Suprapubic skin (tissue), 4 donors: ENCODE results near the gene ARHGAP25. TPM values are rescaled to one million over a fixed set of nuclear protein-coding genes. Genes with fewer than 3 reads are reported as not detected.
A peak's percentile ranks its signal among the peaks of the same experiment; 100 is the strongest.

Experiments
- DNase-seq, 2 donors: peaks; one replicate each; pipeline ENCODE4 v3.0.0-alpha.2; 2019; ENCODE audit warnings: low spot score in 2 of 2
- H3K27ac ChIP-seq: fragments of 200-600 bp; sonication (generic); one replicate; pipeline ENCODE4 v1.5.1; 2019
- H3K27me3 ChIP-seq: fragments of 200-600 bp; sonication (generic); one replicate; pipeline ENCODE4 v1.5.1; 2019
- H3K36me3 ChIP-seq: fragments of 200-600 bp; sonication (generic); one replicate; pipeline ENCODE4 v1.5.1; 2019
- H3K4me1 ChIP-seq: fragments of 200-600 bp; sonication (generic); one replicate; pipeline ENCODE4 v1.5.1; 2019
- H3K4me3 ChIP-seq: fragments of 200-600 bp; sonication (generic); one replicate; pipeline ENCODE4 v1.5.1; 2019; ENCODE audit warnings: mild to moderate bottlenecking
- H3K9me3 ChIP-seq: fragments of 200-600 bp; sonication (generic); one replicate; pipeline ENCODE4 v1.5.1; 2019
- CTCF ChIP-seq, 2 donors: fragments of 200-600 bp in 1 of 2; fragments of 450-650 bp in 1 of 2; sonication (generic) in 1 of 2; IDR thresholded peaks; one replicate each; pipeline ENCODE4 v1.5.1; 2016 to 2019; ENCODE audit warnings: antibody characterized with exemption in 2 of 2, mild to moderate bottlenecking in 1 of 2, moderate library complexity in 1 of 2
- EP300 ChIP-seq: sonication (generic); formaldehyde crosslinking; IDR thresholded peaks from one replicate; pipeline ENCODE4 v1.6.1; 2017; ENCODE audit warnings: antibody characterized with exemption
- POLR2A ChIP-seq, 2 donors: fragments of 450-650 bp; IDR thresholded peaks; one replicate each; pipeline ENCODE4 v1.6.1; 2017; ENCODE audit warnings: antibody characterized with exemption in 2 of 2, mild to moderate bottlenecking in 2 of 2, moderate library complexity in 2 of 2
- POLR2AphosphoS5 ChIP-seq, 3 donors: sonication (generic); formaldehyde crosslinking; IDR thresholded peaks; one replicate each; pipeline ENCODE4 v1.6.1; 2017; ENCODE audit warnings: antibody characterized with exemption in 3 of 3
- WGBS: methylation state at CpG from one replicate; pipeline ENCODE4 v1.1.5; 2018; 5-methylcytosine and 5-hydroxymethylcytosine counted together
- total RNA-seq, 4 donors: library from RNA; depleted of rRNA; stranded (reverse); fragments of >200 nt; gene quantifications; one replicate each; pipeline ENCODE4 v1.1.0, GENCODE V29; 2016

ARHGAP25 gene
- total RNA-seq, 4 donors from 2014 or later: 2.0 to 10.9 (median 6.1) TPM

GRCh38 chr2:68776124-68776523, 41.5 kb downstream of the ARHGAP25 start:
- peak overlapping the region; percentile 6 for H3K4me3 ChIP-seq
- peaks cover 6% of the 10 kb centered on the region for H3K4me1 ChIP-seq
- H3K36me3 ChIP-seq: no peaks in the 10 kb centered on the region
- DNase-seq: no peak
- H3K27ac ChIP-seq: no peak overlapping the region
- WGBS: 67% methylated on average over 2 of the region's 2 CpGs
- no peaks in the 10 kb centered on the region for H3K27me3 ChIP-seq
- H3K9me3 ChIP-seq: no peaks in the 10 kb centered on the region
- TF ChIP-seq POLR2A (IDR thresholded peaks at IDR 0.05): no peak
- no peak for TF ChIP-seq EP300
- no peak for TF ChIP-seq CTCF (IDR thresholded peaks at IDR 0.05)
- TF ChIP-seq POLR2AphosphoS5 (IDR thresholded peaks at IDR 0.05): no peak

- Histone ChIP-seq H3K27ac (no peak overlapping the region), H3K27me3 (no peaks in the 10 kb centered on the region), H3K9me3 (no peaks in the 10 kb centered on the region), H3K36me3 (no peaks in the 10 kb centered on the region), H3K4me1 (no peaks in the 10 kb centered on the region), H3K4me3 (no peak overlapping the region)
- TF ChIP-seq POLR2AphosphoS5 (IDR thresholded peaks at IDR 0.05) (no peak), POLR2A (IDR thresholded peaks at IDR 0.05) (no peak), CTCF (IDR thresholded peaks at IDR 0.05) (no peak), EP300 (no peak)
- no peak for DNase-seq
These were observed 45.0 kb downstream of the ARHGAP25 start for GRCh38 chr2:68779595-68779994.

GRCh38 chr2:68784188-68784587, 49.6 kb downstream of the ARHGAP25 start:
- 79% methylated on average over 2 of the region's 2 CpGs for WGBS
- Histone ChIP-seq H3K4me1 (peaks cover 4% of the 10 kb centered on the region), H3K36me3 (no peaks in the 10 kb centered on the region), H3K9me3 (no peaks in the 10 kb centered on the region), H3K27me3 (no peaks in the 10 kb centered on the region), H3K27ac (no peak overlapping the region), H3K4me3 (no peak overlapping the region)
- no peak for DNase-seq
- TF ChIP-seq POLR2A (IDR thresholded peaks at IDR 0.05) (no peak), CTCF (IDR thresholded peaks at IDR 0.05) (no peak), EP300 (no peak)

GRCh38 chr2:68784915-68785314, 50.3 kb downstream of the ARHGAP25 start:
- WGBS: 58% methylated on average over 1 of the region's 1 CpG
- no peak for DNase-seq
- Histone ChIP-seq H3K27ac (no peak overlapping the region), H3K27me3 (no peaks in the 10 kb centered on the region), H3K4me1 (peaks cover 4% of the 10 kb centered on the region), H3K36me3 (no peaks in the 10 kb centered on the region), H3K9me3 (no peaks in the 10 kb centered on the region), H3K4me3 (no peak overlapping the region)
- TF ChIP-seq POLR2A (IDR thresholded peaks at IDR 0.05): no peak
- no peak for TF ChIP-seq EP300
- TF ChIP-seq POLR2AphosphoS5 (IDR thresholded peaks at IDR 0.05): no peak
- no peak for TF ChIP-seq CTCF (IDR thresholded peaks at IDR 0.05)

- WGBS: 84% methylated on average over 4 of the region's 4 CpGs
- Histone ChIP-seq H3K9me3 (no peaks in the 10 kb centered on the region), H3K27me3 (no peaks in the 10 kb centered on the region), H3K4me1 (peaks cover 11% of the 10 kb centered on the region), H3K27ac (no peak overlapping the region), H3K4me3 (no peak overlapping the region), H3K36me3 (no peaks in the 10 kb centered on the region)
- TF ChIP-seq POLR2A (IDR thresholded peaks at IDR 0.05): no peak
- no peak for TF ChIP-seq EP300
- no peak for TF ChIP-seq CTCF (IDR thresholded peaks at IDR 0.05)
- no peak for DNase-seq
These were observed 52.7 kb downstream of the ARHGAP25 start for GRCh38 chr2:68787356-68787755.
